HepG2 (cell line): ENCODE measurements around the gene PRM2. TPM values are rescaled to one million over a fixed set of nuclear protein-coding genes. Genes with fewer than 3 reads are reported as not detected.
A peak's percentile ranks its signal among the peaks of the same experiment; 100 is the strongest.

ENCODE experiments used
- BRD4 ChIP-seq: sonication (generic); formaldehyde crosslinking; IDR thresholded peaks from 2 replicates; pipeline ENCODE4 v1.4.0; 2020; ENCODE audit warnings: missing genetic modification reagents
- CC2D1A ChIP-seq: sonication (generic); formaldehyde crosslinking; IDR thresholded peaks from 2 replicates; pipeline ENCODE4 v1.8.1; 2023; ENCODE audit warnings: mild to moderate bottlenecking, missing genetic modification reagents
- FOXO4 ChIP-seq: sonication (generic); formaldehyde crosslinking; conservative IDR thresholded peaks from 2 replicates; pipeline ENCODE4 v1.8.1; 2023; ENCODE audit warnings: missing genetic modification reagents
- KAT7 ChIP-seq: IDR thresholded peaks from 2 replicates; pipeline ENCODE4 v1.6.1; 2018; ENCODE audit warnings: borderline replicate concordance, missing compliant biosample characterization
- MATR3 ChIP-seq: sonication (generic); formaldehyde crosslinking; IDR thresholded peaks from 2 replicates; pipeline ENCODE4 v1.4.0; 2020; ENCODE audit warnings: missing genetic modification reagents
- MXI1 ChIP-seq: IDR thresholded peaks from 3 replicates; pipeline ENCODE4 v1.6.1; 2012; ENCODE audit warnings: low read depth, low read length, inconsistent platforms, borderline replicate concordance
- NKX3-1 ChIP-seq: sonication (generic); formaldehyde crosslinking; IDR thresholded peaks from 2 replicates; pipeline ENCODE4 v1.5.0; 2020; ENCODE audit warnings: missing genetic modification reagents
- PRPF4 ChIP-seq: fragments of 200-400 bp; formaldehyde crosslinking; IDR thresholded peaks from 2 replicates; pipeline ENCODE4 v1.6.1; 2016; ENCODE audit warnings: low read length, low read depth; ENCODE audit not compliant: poor library complexity, severe bottlenecking
- RERE ChIP-seq: IDR thresholded peaks from 2 replicates; pipeline ENCODE4 v1.6.1; 2016; ENCODE audit warnings: low read depth, missing genetic modification reagents, missing compliant biosample characterization
- TBP ChIP-seq: sonication (generic); formaldehyde crosslinking; IDR thresholded peaks from 2 replicates; pipeline ENCODE4 v1.5.0; 2020; ENCODE audit warnings: missing genetic modification reagents
- ZBTB25 ChIP-seq: IDR thresholded peaks from 2 replicates; pipeline ENCODE4 v1.6.1; 2018; ENCODE audit warnings: missing genetic modification reagents
- ZFP90 ChIP-seq: sonication (generic); formaldehyde crosslinking; IDR thresholded peaks from 2 replicates; pipeline ENCODE4 v1.8.0; 2022; ENCODE audit warnings: missing genetic modification reagents, mild to moderate bottlenecking, inconsistent platforms, borderline replicate concordance
- ZKSCAN5 ChIP-seq: sonication (generic); formaldehyde crosslinking; IDR thresholded peaks from 2 replicates; pipeline ENCODE4 v1.5.1; 2020; ENCODE audit warnings: mild to moderate bottlenecking, missing genetic modification reagents
- ZNF367 ChIP-seq: sonication (generic); formaldehyde crosslinking; IDR thresholded peaks from 2 replicates; pipeline ENCODE4 v1.4.0; 2020; ENCODE audit warnings: missing genetic modification reagents, borderline replicate concordance
- ZNF644 ChIP-seq: IDR thresholded peaks from 2 replicates; pipeline ENCODE4 v1.6.1; 2016; ENCODE audit warnings: low read depth
- ZNF746 ChIP-seq: sonication (generic); formaldehyde crosslinking; IDR thresholded peaks from 2 replicates; pipeline ENCODE4 v1.8.0; 2022; ENCODE audit warnings: mild to moderate bottlenecking, missing genetic modification reagents
- polyA plus RNA-seq, 8 experiments: library from polyadenylated mRNA; depleted of rRNA in 3 of 8; stranded (reverse) in 7 of 8; unstranded in 1 of 8; fragments of >200 nt; fragmentation: Illumina TruSeq in 4 of 8; extraction: Trizol in 4 of 8; gene quantifications; 2 replicates each; pipeline versions ENCODE4 v1.2.1 to v1.2.3, GENCODE V29; 2011 to 2016; ENCODE audit warnings: low read depth in 4 of 8, missing spikeins in 1 of 8, mixed read lengths in 1 of 8; ENCODE audit not compliant: insufficient read depth in 1 of 8
- total RNA-seq, 5 experiments: library from RNA; depleted of rRNA; stranded (reverse); fragments of >200 nt; fragmentation: Illumina TruSeq; extraction: Trizol; gene quantifications; 2 replicates each; pipeline ENCODE4 v1.2.3, GENCODE V29; 2016; ENCODE audit warnings: low read depth in 1 of 5

Gene PRM2
- total and polyA plus RNA-seq, 2 of the 13 experiments (the other 11 are each of a cell fraction or from before 2014, with no cell fraction given), result 0.54 TPM; not detected in 1

- 0 out of 2 replicates have a peak, but pooled peaks have one; percentile 15 for TF ChIP-seq MATR3
- TF ChIP-seq PRPF4, result no peak
- TF ChIP-seq ZBTB25 (CRISPR knock-in tag), result no peak
- no peak; the same call in 1 of the 2 replicates for TF ChIP-seq KAT7 (CRISPR knock-in tag)
- TF ChIP-seq MXI1, result no peak
- TF ChIP-seq ZNF644 (CRISPR knock-in tag), result no peak
- no peak; the same call in 1 of the 2 replicates for TF ChIP-seq ZNF746
- TF ChIP-seq RERE (CRISPR knock-in tag), result no peak
- no peak for TF ChIP-seq TBP (CRISPR knock-in tag)
- TF ChIP-seq FOXO4, result 0 out of 2 replicates have a peak, but pooled peaks have one; percentile 78
- TF ChIP-seq NKX3-1, result no peak
- 0 out of 2 replicates have a peak, but pooled peaks have one; percentile 31 for TF ChIP-seq ZFP90 (CRISPR knock-in tag)
- no peak for TF ChIP-seq ZNF367
- no peak for TF ChIP-seq CC2D1A
- TF ChIP-seq ZKSCAN5 (CRISPR knock-in tag), result 0 out of 2 replicates have a peak, but pooled peaks have one; percentile 26
- peak; percentile 69; the same call in 1 of the 2 replicates for TF ChIP-seq BRD4
Measured at GRCh38 chr16:11280616-11281522, 4.6 kb upstream of the PRM2 start, which contains the start of gene PRM1 (continued).
